GM21786 (cell line): Measurements from ENCODE around the gene GPR171.
A peak's percentile ranks its signal among the peaks of the same experiment; 100 is the strongest.
"Not testable (repeated sequence)": the region's sequence is repeated elsewhere in the genome, so short reads cannot be mapped to it uniquely, and the experiment has no call there.

ENCODE experiments used
- ATAC-seq: cut with Tn5 transposase; IDR thresholded peaks from one replicate; pipeline ENCODE4 v1.9.1; 2021; ENCODE audit not compliant: unreplicated experiment

Gene GPR171

GRCh38 chr3:151203051-151203420 is at the start of gene GPR171:
GPR171 (minus strand) TSS chr3:151203216; CDS start chr3:151199386, 3,830 bp downstream.
- peak; percentile 95 for ATAC-seq

- ATAC-seq = no peak
Observed at GRCh38 chr3:151248772-151249337, 45.8 kb upstream of the GPR171 start.

GRCh38 chr3:151242006-151242405 is 39.0 kb upstream of the GPR171 start:
- ATAC-seq = not testable (repeated sequence)

- ATAC-seq = no peak
Observed at GRCh38 chr3:151236736-151237135, 33.7 kb upstream of the GPR171 start.

- ATAC-seq = no peak
Observed at GRCh38 chr3:151236316-151236715, 33.3 kb upstream of the GPR171 start.

GRCh38 chr3:151234825-151235224 is 31.8 kb upstream of the GPR171 start:
- ATAC-seq = no peak

GRCh38 chr3:151232991-151233390 is 30.0 kb upstream of the GPR171 start:
- no peak for ATAC-seq

- ATAC-seq = not testable (repeated sequence)
Observed at GRCh38 chr3:151232403-151232802, 29.4 kb upstream of the GPR171 start.

GRCh38 chr3:151230646-151231045 is 27.6 kb upstream of the GPR171 start:
- ATAC-seq = peak; percentile 50

GRCh38 chr3:151228666-151229040 is 25.6 kb upstream of the GPR171 start:
- ATAC-seq = no peak

- peak; percentile 83 for ATAC-seq
Observed at GRCh38 chr3:151227807-151228665, 25.0 kb upstream of the GPR171 start.

- ATAC-seq = peak; percentile 27
Observed at GRCh38 chr3:151227266-151227806, 24.3 kb upstream of the GPR171 start.

GRCh38 chr3:151226825-151227224 is 23.8 kb upstream of the GPR171 start:
- ATAC-seq = no peak

- ATAC-seq = no peak
Observed at GRCh38 chr3:151226088-151226563, 23.1 kb upstream of the GPR171 start.

GRCh38 chr3:151225040-151225975 is 22.3 kb upstream of the GPR171 start:
- ATAC-seq = no peak

- ATAC-seq = no peak
Observed at GRCh38 chr3:151224268-151224866, 21.4 kb upstream of the GPR171 start.

GRCh38 chr3:151219056-151219455 is 16.0 kb upstream of the GPR171 start:
- no peak for ATAC-seq

GRCh38 chr3:151218136-151218535 is 15.1 kb upstream of the GPR171 start:
- no peak for ATAC-seq

GRCh38 chr3:151216641-151217607 is 13.9 kb upstream of the GPR171 start:
- ATAC-seq = no peak
